SU-DHL-6 (cell line): ENCODE results near the gene EMP3.

Experiments used
- H2AFZ ChIP-seq: fragments of 200-600 bp; sonication (generic); 2 replicates; pipeline ENCODE4 v1.6.1; 2014; ENCODE audit warnings: low read depth, mild to moderate bottlenecking, moderate library complexity, mixed read lengths, antibody characterized with exemption, low read length; ENCODE audit not compliant: severe bottlenecking
- H3F3A ChIP-seq: fragments of 200-600 bp; shearing (Covaris generic); 2 replicates; pipeline ENCODE4 v1.6.0; 2016; ENCODE audit warnings: antibody characterized with exemption, mild to moderate bottlenecking; ENCODE audit not compliant: insufficient read depth
- H3K27ac ChIP-seq: fragments of 200-600 bp; sonication (generic); 2 replicates; pipeline ENCODE4 v1.5.1; 2016; ENCODE audit warnings: low read depth, mild to moderate bottlenecking, low read length, moderate library complexity, mixed read lengths
- H3K27me3 ChIP-seq: fragments of 200-600 bp; sonication (generic), shearing (Covaris generic); 2 replicates; pipeline ENCODE4 v1.6.0; 2014; ENCODE audit warnings: mild to moderate bottlenecking, low read length
- H3K36me3 ChIP-seq: fragments of 200-600 bp; sonication (generic); 2 replicates; pipeline ENCODE4 v1.6.1; 2014; ENCODE audit warnings: mild to moderate bottlenecking, low read length, mixed read lengths
- H3K4me2 ChIP-seq: fragments of 300-600, 200-600 bp; shearing (Covaris generic), sonication (generic); 2 replicates; pipeline ENCODE4 v1.6.0; 2014; ENCODE audit warnings: low read length, low read depth, mild to moderate bottlenecking; ENCODE audit not compliant: poor library complexity, severe bottlenecking
- H3K4me3 ChIP-seq: fragments of 200-600 bp; sonication (generic); 2 replicates; pipeline ENCODE4 v1.5.1; 2014; ENCODE audit warnings: antibody characterized with exemption, low read length, mild to moderate bottlenecking, mixed read lengths; ENCODE audit not compliant: insufficient read depth, poor library complexity, severe bottlenecking
- H3K79me2 ChIP-seq: fragments of 200-600 bp; sonication (generic); 2 replicates; pipeline ENCODE4 v1.6.1; 2014; ENCODE audit warnings: mild to moderate bottlenecking, low read length, moderate library complexity; ENCODE audit not compliant: insufficient read depth
- H3K9ac ChIP-seq: fragments of 200-600 bp; sonication (generic); 2 replicates; pipeline ENCODE4 v1.7.0; 2014; ENCODE audit warnings: mild to moderate bottlenecking, low read length
- H3K9me2 ChIP-seq: fragments of 200-600 bp; sonication (generic); replicated peaks from 2 replicates; pipeline ENCODE4 v1.6.1; 2014; ENCODE audit warnings: low read length; ENCODE audit not compliant: insufficient read depth
- H3K9me3 ChIP-seq: fragments of 200-600 bp; sonication (generic); 2 replicates; pipeline ENCODE4 v1.6.1; 2014; ENCODE audit warnings: low read length, mixed read lengths; ENCODE audit not compliant: insufficient read depth
- H4K20me1 ChIP-seq: fragments of 200-600 bp; sonication (generic); 2 replicates; pipeline ENCODE4 v1.6.1; 2014; ENCODE audit warnings: low read depth, mild to moderate bottlenecking, antibody characterized with exemption, low read length, moderate library complexity, mixed read lengths
- CTCF ChIP-seq: fragments of 200-600 bp; sonication (generic); IDR thresholded peaks from one replicate; pipeline ENCODE4 v1.5.1; 2017; ENCODE audit warnings: antibody characterized with exemption, mild to moderate bottlenecking, low read length, moderate library complexity; ENCODE audit not compliant: insufficient read depth, poor library complexity, severe bottlenecking
- EZH2phosphoT487 ChIP-seq: fragments of 200-600 bp; sonication (generic), shearing (Covaris generic); conservative IDR thresholded peaks from 2 replicates; pipeline ENCODE4 v1.6.1; 2018; ENCODE audit warnings: mild to moderate bottlenecking, antibody characterized with exemption, low read length, moderate library complexity, mixed read lengths

The EMP3 gene

GRCh38 chr19:48378194-48378570 is 52.8 kb downstream of the EMP3 start:
- Histone ChIP-seq H3K4me3 (no peak overlapping the region), H3K9ac (no peak overlapping the region), H3K9me3 (no peaks in the 10 kb centered on the region), H3K36me3 (no peaks in the 10 kb centered on the region), H4K20me1 (no peaks in the 10 kb centered on the region), H3K27me3 (no peaks in the 10 kb centered on the region), H3K9me2 (no peaks in the 10 kb centered on the region), H3F3A (no peaks in the 10 kb centered on the region), H2AFZ (no peak overlapping the region), H3K79me2 (no peaks in the 10 kb centered on the region), H3K27ac (no peak overlapping the region), H3K4me2 (no peak overlapping the region)
- no peak for TF ChIP-seq EZH2phosphoT487
- no peak for TF ChIP-seq CTCF

GRCh38 chr19:48379058-48379457 is 53.7 kb downstream of the EMP3 start:
- H3K27me3 ChIP-seq, result no peaks in the 10 kb centered on the region
- no peak overlapping the region for H3K27ac ChIP-seq
- H3K9me2 ChIP-seq, result no peaks in the 10 kb centered on the region
- no peak overlapping the region for H3K4me3 ChIP-seq
- no peak overlapping the region for H3K9ac ChIP-seq
- no peaks in the 10 kb centered on the region for H3F3A ChIP-seq
- H3K4me2 ChIP-seq, result no peak overlapping the region
- no peaks in the 10 kb centered on the region for H4K20me1 ChIP-seq
- H3K79me2 ChIP-seq, result no peaks in the 10 kb centered on the region
- H2AFZ ChIP-seq, result no peak overlapping the region
- no peak for TF ChIP-seq CTCF
- TF ChIP-seq EZH2phosphoT487, result no peak
- no peaks in the 10 kb centered on the region for H3K9me3 ChIP-seq
- no peaks in the 10 kb centered on the region for H3K36me3 ChIP-seq
